Measurements from ENCODE around the gene LRCH2.

GRCh38 chrX:115257711-115258110 lies 23.8 kb upstream of the LRCH2 start:
- no peak for TF ChIP-seq EGR1 (IDR thresholded peaks at IDR 0.05)
- no peak for TF ChIP-seq TAF1 (IDR thresholded peaks at IDR 0.05; ENCODE audit: low read depth)
- TF ChIP-seq TEAD4 (IDR thresholded peaks at IDR 0.05), result no peak
- no peak for TF ChIP-seq EP300 (IDR thresholded peaks at IDR 0.05; ENCODE audit: borderline replicate concordance)
